Thyroid gland (tissue), 4 donors: ENCODE measurements around the gene DNAJC1.

Experiments
- POLR2A ChIP-seq, 2 donors: fragments of 450-650 bp; IDR thresholded peaks; one replicate each; pipeline ENCODE4 v1.6.1; 2017; ENCODE audit warnings: antibody characterized with exemption in 2 of 2, mild to moderate bottlenecking in 2 of 2, moderate library complexity in 1 of 2
- TF ChIP-seq, protein P1 (sequence below), 6 experiments: fragments of 200-600 bp in 3 of 6; fragments of 450-650 bp in 3 of 6; sonication (generic) in 3 of 6; IDR thresholded peaks; one replicate each; pipeline ENCODE4 v1.5.1; 2016 to 2019; ENCODE audit warnings: antibody characterized with exemption in 6 of 6, mild to moderate bottlenecking in 2 of 6, inconsistent platforms in 1 of 6, moderate library complexity in 1 of 6

DNA sequence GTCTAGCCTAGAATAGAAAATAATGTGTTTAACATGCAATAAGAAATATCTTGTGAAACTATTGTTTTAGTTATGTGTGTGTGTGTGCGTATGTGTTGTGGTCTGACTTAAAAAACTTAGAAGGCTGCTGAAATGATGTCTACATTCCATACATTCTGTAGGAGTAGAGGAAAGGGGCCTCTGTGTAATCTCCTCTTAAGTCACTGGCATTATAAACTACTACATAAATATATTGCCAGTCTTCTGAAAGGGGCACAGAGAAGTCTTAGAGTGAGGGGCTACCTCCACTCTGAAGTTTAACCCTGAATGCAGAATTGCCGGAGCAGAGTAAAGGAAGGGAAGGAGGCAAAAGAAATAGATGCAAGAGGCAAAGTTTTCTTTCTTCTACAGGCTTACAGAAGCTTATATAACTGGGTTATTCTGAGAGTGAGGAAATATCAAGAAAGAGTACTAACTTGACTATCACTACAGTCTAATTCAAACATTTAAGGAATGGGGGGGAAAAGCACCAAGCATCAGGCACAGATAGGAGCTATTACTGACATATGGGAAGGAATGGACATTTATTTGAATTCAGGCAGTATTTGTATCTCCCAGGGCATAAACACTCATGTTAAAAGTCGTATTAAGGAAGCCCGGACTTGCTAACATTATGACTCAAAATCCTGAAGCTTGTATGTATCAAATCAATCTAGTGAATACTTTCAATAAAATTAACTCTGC lies 75.7 kb downstream of the DNAJC1 start:
- TF ChIP-seq, protein P1, sequence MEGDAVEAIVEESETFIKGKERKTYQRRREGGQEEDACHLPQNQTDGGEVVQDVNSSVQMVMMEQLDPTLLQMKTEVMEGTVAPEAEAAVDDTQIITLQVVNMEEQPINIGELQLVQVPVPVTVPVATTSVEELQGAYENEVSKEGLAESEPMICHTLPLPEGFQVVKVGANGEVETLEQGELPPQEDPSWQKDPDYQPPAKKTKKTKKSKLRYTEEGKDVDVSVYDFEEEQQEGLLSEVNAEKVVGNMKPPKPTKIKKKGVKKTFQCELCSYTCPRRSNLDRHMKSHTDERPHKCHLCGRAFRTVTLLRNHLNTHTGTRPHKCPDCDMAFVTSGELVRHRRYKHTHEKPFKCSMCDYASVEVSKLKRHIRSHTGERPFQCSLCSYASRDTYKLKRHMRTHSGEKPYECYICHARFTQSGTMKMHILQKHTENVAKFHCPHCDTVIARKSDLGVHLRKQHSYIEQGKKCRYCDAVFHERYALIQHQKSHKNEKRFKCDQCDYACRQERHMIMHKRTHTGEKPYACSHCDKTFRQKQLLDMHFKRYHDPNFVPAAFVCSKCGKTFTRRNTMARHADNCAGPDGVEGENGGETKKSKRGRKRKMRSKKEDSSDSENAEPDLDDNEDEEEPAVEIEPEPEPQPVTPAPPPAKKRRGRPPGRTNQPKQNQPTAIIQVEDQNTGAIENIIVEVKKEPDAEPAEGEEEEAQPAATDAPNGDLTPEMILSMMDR (IDR thresholded peaks at IDR 0.05): no peak
- no peak for TF ChIP-seq POLR2A (IDR thresholded peaks at IDR 0.05)
